Measurements from ENCODE around the gene ETV7.
"Not testable (repeated sequence)": the region's sequence is repeated elsewhere in the genome, so short reads cannot be mapped to it uniquely, and the experiment has no call there.

Gene ETV7

GRCh38 chr6:36387440-36388303 is at the start of gene ETV7:
Gene ETV7 (minus strand): TSS chr6:36387669. CDS start chr6:36387541, 128 bp downstream.
- in situ Hi-C loops (cut with MboI; ENCODE audit: low sequenced_read_pairs): no loop called here

GRCh38 chr6:36436466-36436865 is 49.0 kb upstream of the ETV7 start:
- in situ Hi-C loops (cut with MboI; ENCODE audit: low sequenced_read_pairs): no loop called here

GRCh38 chr6:36432151-36432671 is 44.7 kb upstream of the ETV7 start:
- in situ Hi-C loops (cut with MboI; ENCODE audit: low sequenced_read_pairs): no loop called here

- in situ Hi-C loops (cut with MboI; ENCODE audit: low sequenced_read_pairs): no loop called here
Observed at GRCh38 chr6:36431197-36431596, 43.7 kb upstream of the ETV7 start.

DNA sequence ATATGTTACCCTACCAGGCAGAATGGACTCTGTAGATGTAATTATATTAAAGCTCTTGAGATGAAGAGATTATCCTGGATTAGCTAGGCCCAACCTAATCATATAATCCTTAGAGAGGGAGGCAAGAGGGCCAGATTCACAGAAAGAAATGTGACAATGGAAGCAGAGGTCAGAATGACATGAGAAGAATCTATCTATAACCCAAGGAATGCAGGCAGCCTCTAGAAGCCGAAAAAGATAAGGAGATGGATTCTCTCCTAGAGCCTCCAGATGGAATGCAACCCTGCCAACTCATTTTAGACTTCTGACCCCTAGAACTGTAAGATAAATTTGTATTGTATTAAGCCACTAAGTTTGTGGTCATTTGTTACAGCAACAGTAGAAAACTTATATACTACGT is 42.9 kb upstream of the ETV7 start:
- in situ Hi-C loops (cut with MboI; ENCODE audit: low sequenced_read_pairs): no loop called here

DNA sequence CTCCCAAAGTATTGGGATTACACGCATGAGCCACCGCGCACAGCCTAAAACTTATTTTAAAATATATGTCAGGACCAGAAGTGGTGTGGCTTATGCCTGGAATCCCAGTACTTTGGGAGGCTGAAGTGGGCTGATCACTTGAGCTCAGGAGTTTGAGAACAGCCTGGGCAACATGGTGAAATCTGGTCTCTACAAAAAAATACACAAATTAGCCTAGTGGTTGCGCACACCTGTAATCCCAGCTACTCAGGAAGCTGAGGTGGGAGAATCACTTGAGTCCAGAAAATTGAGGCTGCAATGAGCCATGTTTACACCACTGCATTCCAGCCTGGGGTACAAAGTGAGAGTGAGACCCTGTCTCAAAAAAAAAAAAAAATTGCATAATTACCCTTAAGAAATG is 41.4 kb upstream of the ETV7 start:
- in situ Hi-C loops (cut with MboI; ENCODE audit: low sequenced_read_pairs): no loop called here

DNA sequence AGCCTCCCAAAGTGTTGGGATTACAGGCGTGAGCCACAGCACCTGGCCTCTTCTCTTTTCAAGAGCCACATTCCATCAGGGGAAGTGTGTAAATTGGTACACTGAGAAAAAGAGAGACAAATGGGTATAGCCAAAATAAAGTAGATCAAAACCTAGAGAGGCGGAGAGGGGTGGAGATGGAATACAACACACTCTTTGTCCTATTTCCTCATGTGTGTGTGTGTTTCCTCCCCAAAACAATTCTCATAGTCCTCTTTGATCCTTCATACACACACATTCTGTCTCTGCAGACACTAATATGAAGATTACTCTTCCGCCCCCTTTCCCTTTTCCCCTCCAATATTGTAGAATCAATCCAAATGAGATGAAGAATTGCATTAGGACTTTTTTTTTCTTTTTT is 39.2 kb upstream of the ETV7 start:
- in situ Hi-C loops (cut with MboI; ENCODE audit: low sequenced_read_pairs): no loop called here

DNA sequence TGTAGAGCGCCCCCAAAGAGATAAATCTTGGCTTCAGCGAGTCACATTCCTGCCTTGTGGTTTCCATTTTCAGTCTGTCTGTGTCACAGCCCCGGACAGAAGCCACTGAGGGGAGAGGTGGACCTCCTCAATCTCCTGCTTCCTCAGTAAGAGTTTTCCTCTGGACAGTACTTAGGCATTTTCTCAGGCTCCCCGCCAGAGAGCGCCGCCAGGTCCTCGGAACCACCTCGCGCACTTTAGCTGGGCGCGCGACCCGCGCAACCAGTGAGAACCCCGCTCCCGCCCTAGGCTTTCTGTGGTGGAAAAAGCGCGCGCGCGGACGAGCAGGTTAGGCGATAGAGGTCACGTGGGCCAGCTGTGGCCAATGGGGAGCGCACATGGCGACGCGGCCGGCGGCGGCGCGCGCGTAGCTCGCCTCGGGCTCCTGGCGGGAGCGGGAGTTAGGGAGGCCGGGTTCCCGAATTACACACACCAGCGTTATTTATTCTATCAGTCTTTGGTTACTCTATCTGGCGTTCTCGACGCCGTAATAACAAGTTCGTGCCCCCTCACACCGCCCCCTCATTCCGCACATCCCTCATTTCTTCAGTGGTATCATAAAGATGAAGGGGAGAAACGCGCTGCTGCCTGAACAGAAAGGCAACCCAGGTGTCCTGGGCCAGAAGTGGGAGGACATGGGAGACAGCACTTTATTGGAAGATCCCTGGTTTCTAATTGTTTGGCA is 35.8 kb upstream of the ETV7 start:
- in situ Hi-C loops (cut with MboI; ENCODE audit: low sequenced_read_pairs): no loop called here

- in situ Hi-C loops (cut with MboI; ENCODE audit: low sequenced_read_pairs): no loop called here
Observed at GRCh38 chr6:36422714-36423100, 35.2 kb upstream of the ETV7 start.

- in situ Hi-C loops (cut with MboI; ENCODE audit: low sequenced_read_pairs): no loop called here
Observed at GRCh38 chr6:36419310-36419709, 31.8 kb upstream of the ETV7 start.

DNA sequence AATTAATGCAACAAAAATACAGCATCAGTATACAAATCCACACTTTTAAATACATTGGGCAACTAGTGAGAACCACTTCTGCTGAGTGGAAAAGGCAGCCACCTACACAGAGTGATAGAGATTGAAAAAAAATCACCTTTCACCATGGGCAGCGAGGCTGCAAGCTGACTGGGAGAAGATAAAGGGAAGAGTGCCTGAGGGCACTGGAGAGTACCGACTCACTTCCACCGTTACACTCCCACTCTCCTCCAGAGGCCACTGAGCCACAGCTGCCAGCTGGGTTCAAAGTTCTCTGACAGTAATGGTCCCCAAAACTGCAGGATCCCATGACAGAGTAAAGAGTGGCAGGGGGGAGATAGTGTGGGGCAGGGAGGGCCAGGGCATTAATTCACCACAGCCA is 31.1 kb upstream of the ETV7 start:
- in situ Hi-C loops (cut with MboI; ENCODE audit: low sequenced_read_pairs): no loop called here

DNA sequence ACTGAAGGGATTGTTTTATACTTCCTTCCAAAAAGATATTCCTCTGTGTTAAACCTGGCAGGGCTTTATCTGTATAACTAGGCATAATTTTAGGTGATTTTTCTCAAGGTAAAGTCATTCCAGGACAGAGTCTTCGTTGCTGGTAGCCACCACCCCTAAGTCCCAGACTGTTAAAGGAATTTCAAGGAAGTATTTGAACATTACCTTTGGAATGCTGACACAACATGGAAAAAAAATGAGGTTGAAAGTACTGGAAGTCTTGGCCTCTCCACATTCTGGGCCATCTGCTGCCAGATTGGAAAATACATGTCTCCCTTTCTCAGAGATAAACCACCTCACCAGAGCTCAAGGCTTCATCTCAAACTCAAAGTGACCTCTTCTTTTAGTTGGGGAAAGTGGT is 27.0 kb upstream of the ETV7 start:
- in situ Hi-C loops (cut with MboI; ENCODE audit: low sequenced_read_pairs): no loop called here

- in situ Hi-C loops (cut with MboI; ENCODE audit: low sequenced_read_pairs): no loop called here
Observed at GRCh38 chr6:36413489-36414480, 26.3 kb upstream of the ETV7 start.

- in situ Hi-C loops (cut with MboI; ENCODE audit: low sequenced_read_pairs): not testable (repeated sequence)
Observed at GRCh38 chr6:36409718-36410117, 22.2 kb upstream of the ETV7 start.

DNA sequence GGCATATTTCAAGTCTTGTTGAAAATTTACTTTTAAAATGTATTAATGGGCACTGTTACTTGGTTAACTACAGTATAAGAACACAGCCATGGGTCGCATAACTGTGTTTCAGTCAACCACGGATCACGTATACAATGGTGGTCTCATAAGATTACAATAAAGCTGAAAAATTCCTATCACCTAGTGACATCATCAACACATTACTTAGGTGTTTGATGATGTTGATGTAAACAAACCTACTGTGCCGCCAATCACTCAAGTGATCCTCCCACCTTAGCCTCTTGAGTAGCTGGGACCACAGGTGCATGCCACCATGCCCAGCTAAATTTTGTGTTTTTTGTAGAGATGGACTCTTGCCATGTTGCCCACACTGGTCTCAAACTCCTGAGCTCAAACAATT is 16.7 kb upstream of the ETV7 start:
- in situ Hi-C loops (cut with MboI; ENCODE audit: low sequenced_read_pairs): no loop called here

GRCh38 chr6:36402481-36402880 is 15.0 kb upstream of the ETV7 start:
- in situ Hi-C loops (cut with MboI; ENCODE audit: low sequenced_read_pairs): no loop called here

DNA sequence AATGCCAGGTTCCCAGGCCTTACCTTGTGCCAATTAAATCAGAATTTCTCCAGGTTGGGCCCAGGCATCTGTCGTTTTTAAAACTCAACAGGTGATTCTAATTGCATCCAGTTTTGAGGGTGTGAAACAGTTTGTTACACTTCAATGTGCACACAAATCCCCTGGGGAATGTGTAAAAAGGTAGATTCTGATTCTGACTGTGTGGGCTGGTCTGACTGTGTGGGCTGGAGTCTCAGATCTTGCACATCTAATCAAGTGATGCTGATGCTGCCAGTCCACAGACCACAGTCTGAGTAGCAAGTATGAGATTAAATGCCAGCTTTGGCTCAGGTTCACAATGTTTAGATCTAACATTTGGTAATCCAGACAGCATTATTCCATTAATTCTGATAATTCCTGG is 12.5 kb upstream of the ETV7 start:
- in situ Hi-C loops (cut with MboI; ENCODE audit: low sequenced_read_pairs): no loop called here

- in situ Hi-C loops (cut with MboI; ENCODE audit: low sequenced_read_pairs): no loop called here
Observed at GRCh38 chr6:36392621-36393020, 5.2 kb upstream of the ETV7 start.

DNA sequence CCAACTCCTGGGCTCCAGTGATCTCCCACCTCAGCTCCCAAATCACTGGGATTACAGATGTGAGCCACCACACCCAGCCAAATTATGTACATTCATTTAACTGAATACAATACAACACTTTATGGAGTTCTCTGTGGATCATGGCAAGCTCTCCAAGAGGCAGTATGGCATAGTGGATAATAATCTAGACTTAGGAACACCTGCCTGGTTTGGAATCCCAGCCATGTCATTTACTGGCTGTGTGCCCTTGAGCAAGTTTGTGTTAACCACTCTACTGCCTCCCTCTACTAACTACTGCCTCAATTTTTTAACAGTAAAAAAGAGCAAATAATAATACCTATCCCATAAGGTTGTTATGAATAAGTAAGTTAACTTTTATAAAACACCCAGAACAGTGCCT is 1.9 kb upstream of the ETV7 start:
- in situ Hi-C loops (cut with MboI; ENCODE audit: low sequenced_read_pairs): no loop called here

DNA sequence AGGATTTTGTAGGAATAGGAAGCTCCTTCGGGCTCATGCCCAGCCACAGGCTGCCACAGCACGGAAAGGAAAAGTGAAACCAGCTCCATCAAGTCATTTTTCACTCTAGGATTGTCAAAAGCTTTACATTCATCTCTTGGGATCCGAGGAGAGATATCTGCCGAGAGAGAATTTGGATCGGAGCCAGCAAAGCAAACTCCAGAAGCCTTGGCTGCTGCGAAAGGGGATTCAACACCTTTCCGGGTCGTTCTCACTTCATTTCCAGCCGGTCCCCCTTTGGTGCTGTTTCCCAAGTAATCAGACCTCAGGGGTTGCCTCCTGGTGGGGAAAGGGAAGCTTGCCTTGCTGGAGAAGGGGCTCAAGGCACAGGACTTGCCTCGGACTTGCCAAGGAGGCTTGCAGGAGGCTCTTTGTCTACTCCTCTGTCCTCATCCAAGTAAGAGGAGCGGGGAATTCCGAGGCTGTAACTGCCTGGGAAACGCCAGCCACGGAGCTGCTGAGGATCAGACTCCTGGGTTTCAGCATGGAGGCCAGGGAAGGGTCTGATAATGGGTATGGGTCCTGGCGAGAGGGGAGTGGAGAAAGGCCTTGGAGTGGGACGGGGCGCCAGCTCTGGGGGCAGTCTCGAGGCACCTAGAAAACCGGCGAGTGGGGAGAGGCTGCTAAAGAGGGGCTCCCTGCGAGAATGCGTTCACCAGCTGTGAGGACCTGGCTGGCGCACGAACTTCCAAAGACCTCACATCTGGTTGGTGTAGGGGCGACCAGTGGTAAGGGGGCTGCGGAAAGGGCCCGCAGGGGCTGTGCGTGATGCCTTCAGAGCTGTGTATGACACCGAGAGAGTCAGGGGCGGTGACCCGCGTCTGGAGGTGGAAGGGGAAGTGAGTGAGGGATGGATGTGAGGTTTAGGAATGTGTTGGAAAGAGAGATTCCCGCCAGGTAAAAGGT is 702 bp downstream of the ETV7 start:
- in situ Hi-C loops (cut with MboI; ENCODE audit: low sequenced_read_pairs): no loop called here

All from HL-60/S4 treated with retinoic acid at 250 ng/mL for 4 days and 3 days (cell line).